Stimulated activated CD8-positive, alpha-beta memory T cell treated with anti-CD3 and anti-CD28 coated beads, Interleukin-12 subunit alpha, Interleukin-12 subunit beta, amount 100 ng/mL, for 24 hours (primary cell): ENCODE measurements around the gene CRIP1.

Experiments
- DNase-seq: peaks from one replicate; pipeline ENCODE4 v3.0.0-alpha.2; 2020; ENCODE audit errors: extremely low read depth

Gene CRIP1

GRCh38 chr14:105492031-105492970 is 5.6 kb downstream of the CRIP1 start:
- no peak for DNase-seq

DNA sequence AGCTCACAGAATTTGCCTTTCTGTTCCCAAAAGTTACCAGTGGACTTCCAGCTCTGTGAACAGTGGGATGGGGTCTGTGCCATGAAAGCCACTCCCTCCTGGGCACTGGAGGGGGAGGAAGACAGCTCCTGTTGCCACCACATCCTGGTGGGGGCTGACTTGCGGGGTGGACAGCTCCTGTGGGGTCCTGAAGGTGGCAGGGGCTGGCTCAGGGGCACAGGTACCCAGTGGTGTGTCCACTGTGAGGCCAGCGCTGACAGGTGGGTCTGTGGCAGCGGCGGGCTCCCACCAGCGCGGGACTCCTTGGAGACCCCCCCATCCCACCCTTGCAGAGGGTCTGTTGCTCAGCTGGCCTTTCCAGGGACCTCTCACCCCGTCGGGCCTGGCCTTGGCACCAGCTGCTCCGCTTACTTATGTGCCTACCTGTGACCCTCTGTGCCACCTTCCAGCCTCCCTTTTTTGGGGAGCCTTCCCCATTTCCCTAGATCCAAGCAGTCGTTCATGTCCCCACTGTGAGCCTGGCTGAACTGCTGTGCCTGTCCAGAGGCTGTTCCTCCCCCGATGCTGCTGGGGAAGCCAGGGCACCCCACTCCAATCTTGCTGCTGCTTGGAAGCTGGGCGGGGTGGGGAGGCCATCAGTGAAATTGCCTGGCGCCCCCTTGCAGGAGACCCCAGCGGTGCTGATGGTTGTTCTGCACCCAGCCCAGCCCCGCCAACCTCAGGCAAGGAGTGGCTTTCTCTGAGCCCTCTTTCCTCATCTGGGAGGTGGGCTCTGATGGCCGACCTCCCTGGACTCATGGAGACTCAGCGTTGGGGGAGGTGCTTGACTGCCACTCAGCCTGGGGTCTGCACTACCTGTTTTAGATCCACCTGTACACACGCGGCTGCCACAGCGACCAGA is 6.5 kb downstream of the CRIP1 start:
- DNase-seq: no peak

DNA sequence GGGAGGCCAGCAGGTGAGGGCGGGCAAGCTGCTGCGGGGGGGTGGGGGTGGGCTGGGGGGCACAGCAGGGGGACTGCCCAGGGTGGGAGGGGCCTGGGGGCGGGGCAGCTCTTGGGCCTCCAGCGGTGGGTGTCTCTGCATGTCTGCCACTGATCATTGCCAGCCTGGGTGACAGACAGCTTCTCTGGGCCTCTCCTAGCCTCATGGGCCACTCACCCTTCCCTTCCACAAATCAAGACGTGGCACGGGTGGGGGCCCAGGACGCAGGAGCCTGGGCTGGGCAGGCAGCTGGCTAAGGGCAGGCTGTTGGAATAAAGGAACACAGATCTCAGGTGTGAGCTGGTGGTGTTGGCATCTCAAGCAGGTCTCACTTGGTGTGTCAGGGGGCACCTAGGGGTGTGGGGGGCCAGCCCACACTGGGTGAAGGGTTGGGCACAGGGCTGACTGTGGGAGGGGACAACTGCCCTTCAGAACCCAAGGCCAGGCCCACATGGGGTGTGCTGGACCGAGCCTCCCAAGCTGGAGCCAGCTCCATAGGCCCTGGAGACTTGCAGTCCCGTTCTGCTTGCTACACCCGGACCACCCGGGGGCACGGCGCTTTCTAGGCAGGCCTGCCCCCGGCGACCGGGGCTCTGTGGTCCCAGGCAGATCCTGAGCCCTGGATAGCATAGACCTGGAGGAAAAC is 7.4 kb downstream of the CRIP1 start:
- DNase-seq: no peak

DNA sequence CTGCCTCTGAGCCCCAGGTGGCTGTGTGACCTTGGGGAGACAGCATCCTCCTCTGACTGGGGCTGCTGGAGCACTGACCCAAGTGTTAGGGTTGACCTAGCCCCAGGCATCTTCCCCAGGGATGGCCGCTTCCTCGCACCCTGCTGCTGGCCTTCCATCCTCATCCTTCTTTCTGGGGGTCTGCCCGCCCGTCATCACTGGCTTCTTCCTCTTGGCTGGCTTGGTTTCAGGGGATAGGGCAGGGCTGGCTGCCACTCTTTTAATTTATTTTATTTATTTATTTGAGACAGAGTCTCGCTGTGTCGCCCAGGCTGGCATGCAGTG is 7.9 kb downstream of the CRIP1 start:
- DNase-seq: no peak

- no peak for DNase-seq
These were observed 8.7 kb downstream of the CRIP1 start for GRCh38 chr14:105495101-105495989.

- DNase-seq: no peak
These were observed 9.5 kb downstream of the CRIP1 start for GRCh38 chr14:105495990-105496830.

GRCh38 chr14:105496831-105497591 is 10.3 kb downstream of the CRIP1 start:
- DNase-seq: no peak

DNA sequence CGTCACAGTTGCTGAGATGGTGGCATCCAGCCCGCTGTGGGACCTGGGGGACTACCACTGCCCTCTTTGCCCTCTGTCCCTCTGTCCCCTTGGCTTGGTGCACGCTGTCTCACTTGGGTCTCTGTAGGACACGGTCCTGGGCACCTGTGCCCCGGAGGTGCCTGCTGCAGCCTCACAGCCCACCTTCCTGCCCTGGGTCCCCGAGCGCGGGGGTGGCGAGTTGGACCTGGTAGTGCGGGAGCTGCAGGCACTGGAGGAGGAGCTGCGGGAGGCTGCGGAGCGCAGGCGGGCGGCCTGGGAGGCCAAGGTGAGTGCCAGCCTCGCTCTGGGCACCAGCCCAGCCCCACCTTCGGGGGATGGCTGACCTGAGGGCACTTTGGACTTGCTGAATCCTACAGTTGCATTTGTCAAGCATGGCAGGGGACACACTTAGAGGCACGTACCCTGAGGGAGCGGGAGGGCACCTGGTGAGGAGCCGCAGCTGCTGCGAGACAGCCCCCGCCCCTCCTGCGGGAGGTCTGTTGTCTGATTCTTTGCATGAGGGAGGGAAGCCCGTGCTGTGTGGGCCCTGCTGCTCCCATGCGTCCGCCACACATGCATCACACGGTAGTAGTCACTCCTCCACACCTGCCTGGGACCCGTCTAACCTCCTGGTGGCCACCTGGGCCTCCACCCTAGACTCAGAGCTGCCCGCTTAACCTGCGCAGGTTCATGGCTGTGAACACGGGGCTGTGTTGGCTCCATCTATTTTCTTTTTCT is 11.2 kb downstream of the CRIP1 start:
- DNase-seq: no peak

GRCh38 chr14:105498430-105499255 is 12.0 kb downstream of the CRIP1 start:
- no peak for DNase-seq

DNA sequence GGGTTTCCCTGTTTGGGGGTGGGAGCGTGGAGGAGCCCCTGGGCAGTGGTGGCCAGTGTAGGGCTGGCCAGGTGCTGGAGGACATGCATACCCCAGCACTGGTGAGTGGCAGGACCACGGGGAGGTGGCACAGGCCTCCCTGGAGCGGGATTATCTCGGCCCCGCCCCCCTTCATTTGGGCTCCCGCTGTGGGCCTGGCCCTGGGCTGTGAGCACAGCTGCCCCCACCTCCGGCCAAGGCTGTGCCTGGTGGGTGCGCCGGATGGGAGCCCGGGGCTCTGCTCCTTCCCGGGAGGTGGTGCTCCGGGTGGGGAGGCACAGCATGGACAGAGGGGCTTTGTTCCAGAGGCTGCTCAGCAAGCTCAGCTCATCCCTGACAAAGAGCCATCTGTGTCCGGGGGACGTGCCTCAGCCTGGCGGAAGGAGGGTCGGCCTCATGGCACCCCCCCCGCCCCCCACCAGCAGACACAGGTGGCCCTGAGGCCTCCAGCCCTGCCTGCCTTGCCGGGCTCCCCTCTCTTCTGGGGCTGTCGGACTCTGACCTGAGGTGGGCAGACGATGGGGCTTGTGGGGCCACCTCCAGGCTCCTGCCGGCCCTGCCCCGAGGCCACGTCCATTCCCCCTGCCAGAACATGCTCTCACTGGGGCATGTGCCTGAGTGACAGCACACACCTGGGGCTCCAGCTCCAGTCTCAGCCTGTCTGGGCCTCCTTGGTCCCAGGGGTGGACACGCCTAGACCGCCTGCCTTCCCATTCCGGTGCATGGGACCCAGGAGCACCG is 12.8 kb downstream of the CRIP1 start:
- no peak for DNase-seq

DNA sequence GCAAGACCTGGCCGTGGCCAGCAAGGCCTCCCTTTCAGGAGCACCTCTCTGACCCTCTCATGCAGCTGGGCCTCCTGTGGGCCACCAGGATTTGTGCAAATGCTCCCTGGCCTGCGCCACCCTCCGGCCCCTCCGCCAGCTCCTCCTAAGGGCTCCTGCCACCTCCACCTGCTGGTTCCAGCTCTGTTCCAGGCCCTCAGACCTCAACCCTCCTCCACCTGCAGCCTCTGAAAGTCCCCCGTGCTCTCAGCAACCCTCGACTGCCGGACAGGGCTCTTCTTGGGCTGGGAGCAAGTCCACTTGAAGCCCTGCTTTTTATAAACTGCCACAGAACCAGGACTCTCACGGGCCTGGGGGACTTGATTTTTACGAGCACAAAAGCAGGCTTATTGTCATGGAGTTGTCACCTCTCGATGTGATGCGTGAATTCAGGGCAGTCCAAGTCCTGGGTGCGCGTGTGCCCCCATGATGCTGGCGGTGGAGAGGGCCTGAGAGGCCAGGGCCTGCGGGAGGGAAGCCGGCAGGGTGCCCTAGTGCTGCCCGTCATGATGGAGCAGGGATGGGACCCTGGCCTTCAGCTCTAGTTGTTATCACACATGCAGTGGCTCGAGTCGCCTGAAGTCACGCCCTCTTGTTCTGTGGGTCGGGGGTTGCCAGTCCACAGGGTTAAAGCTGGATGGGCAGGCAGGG is 13.5 kb downstream of the CRIP1 start:
- no peak for DNase-seq

DNA sequence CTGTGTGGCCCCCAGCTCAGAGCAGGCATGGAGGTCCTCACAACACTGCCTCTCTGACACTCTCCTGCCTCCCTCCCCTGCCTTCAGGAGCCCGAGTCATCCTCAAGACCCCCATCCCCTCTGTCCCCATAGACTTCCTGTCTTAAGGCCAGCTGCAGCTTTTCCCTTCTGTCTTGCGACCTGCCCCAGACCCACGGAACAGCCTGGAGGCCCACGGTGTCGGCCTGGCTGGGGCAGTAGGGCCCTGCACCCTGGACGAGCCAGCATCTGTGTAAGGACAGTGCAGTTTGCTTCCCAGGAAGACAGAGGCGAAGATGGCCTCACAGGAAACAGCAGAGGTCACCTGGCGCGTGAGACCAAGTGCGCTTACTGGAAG is 14.0 kb downstream of the CRIP1 start:
- no peak for DNase-seq

DNA sequence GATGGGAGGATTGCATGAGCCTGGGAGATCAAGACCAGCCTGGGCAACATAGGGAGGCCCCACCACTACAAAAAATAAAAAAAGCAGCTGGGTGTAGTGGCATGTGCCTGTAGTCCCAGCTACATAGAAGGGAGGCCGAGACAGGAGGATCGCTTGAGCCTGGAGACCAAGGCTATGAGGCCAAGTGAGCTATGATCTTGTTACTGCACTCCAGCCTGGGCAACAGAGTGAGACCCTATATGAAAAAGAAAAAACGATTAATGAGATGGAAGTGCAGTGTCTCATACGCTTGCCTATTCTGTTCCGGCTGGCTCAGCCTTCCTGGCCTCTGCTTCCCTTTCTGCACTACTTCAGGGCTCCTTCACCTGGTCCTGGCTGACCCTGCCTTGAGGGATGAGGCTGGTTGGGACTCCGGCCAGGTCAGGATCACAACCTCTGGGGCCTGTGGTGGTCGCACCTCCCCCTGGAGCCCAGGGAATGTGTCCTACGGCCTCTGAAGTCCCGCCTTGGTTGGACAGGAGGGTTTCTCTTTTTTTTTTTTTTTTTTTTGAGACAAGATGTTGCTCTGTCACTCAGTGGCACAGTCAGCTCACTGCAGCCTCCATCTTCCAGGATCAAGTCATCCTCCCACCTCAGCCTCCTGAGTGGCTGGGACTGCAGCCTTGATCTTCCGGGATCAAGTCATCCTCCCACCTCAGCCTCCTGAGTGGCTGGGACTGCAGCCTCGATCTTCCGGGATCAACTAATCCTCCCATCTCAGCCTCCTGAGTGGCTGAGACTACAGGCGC is 15.0 kb downstream of the CRIP1 start:
- DNase-seq: no peak

- no peak for DNase-seq
These were observed 16.0 kb downstream of the CRIP1 start for GRCh38 chr14:105502446-105503295.

- DNase-seq: no peak
These were observed 16.6 kb downstream of the CRIP1 start for GRCh38 chr14:105503296-105503640.
